Measurements from ENCODE around the gene GLB1L3. TPM values are rescaled to one million over a fixed set of nuclear protein-coding genes. Genes with fewer than 3 reads are reported as not detected.
A peak's percentile ranks its signal among the peaks of the same experiment; 100 is the strongest.

Gene GLB1L3
- total RNA-seq, 1 experiment from 2014 or later, result not detected

DNA sequence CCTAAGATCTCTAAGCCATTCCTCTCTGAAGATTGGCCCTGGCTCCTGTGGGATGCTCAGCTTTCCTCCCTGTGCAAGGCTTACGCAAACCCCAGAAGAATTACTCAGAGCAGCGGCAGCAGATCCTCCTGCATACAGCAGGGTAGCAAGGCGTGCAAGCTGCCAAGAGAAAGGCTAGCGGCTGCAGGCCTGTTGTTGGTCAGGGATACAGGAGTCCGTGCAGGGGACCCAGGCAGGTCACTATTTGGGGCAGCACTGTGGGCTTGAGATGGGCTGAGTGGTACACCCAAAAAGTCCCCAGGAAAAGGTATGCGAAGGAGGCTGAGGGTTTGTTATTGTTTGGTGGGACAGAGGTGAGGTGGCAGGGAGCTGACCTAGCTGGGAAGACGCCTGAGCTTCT lies 57.1 kb downstream of the GLB1L3 start:
- no peaks in the 10 kb centered on the region for H3K9me3 Mint-ChIP-seq (ENCODE audit: unreplicated experiment)

DNA sequence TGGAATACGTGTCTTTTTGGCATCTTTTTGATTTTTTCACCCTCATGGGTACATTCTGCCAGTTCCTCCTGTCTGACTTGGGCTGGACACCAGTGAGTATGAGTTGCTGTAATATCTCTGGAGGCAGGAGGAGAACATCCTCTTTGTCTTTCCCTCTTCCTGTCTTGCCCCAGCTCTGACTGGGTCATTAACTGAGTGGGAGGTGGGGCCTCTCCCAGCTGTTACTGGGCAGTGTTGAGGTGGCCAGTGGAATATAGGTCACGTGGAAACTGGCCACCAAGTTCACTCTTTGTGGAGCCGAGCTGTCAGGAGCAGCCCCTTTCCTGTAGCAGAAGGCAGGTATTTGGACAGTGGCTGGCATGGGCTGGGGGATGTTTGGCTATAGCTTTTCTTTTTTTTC lies 57.8 kb downstream of the GLB1L3 start:
- intact Hi-C loops (cut with micrococcal nuclease; ENCODE audit: unreplicated experiment), result loop anchor here (5.0 kb wide), 1 partner anchor 82 kb away; the partner anchor contains the start of genes ACAD8 and THYN1
- ChIA-PET CTCF (interaction anchor here (1.0 kb wide), 1 partner anchor 65 kb away, joined by 6 read pairs; no protein-coding TSS in a partner anchor), POLR2A (no interaction called here)
- no peaks in the 10 kb centered on the region for H3K27me3 ChIP-seq (replicated peaks; ENCODE audit: control insufficient read depth, insufficient read depth, low read length)
- Mint-ChIP-seq H3K27me3 (ENCODE audit: insufficient read depth, unreplicated experiment) (peaks cover 22% of the 10 kb centered on the region), H3K9me3 (ENCODE audit: unreplicated experiment) (no peaks in the 10 kb centered on the region), H3K36me3 (ENCODE audit: insufficient read depth, unreplicated experiment) (no peaks in the 10 kb centered on the region), H3K27ac (ENCODE audit: unreplicated experiment) (no peak overlapping the region), H3K4me1 (ENCODE audit: low read depth, unreplicated experiment) (peaks cover 30% of the 10 kb centered on the region), H3K4me3 (ENCODE audit: unreplicated experiment) (no peak overlapping the region)
- TF ChIP-seq, protein P1, sequence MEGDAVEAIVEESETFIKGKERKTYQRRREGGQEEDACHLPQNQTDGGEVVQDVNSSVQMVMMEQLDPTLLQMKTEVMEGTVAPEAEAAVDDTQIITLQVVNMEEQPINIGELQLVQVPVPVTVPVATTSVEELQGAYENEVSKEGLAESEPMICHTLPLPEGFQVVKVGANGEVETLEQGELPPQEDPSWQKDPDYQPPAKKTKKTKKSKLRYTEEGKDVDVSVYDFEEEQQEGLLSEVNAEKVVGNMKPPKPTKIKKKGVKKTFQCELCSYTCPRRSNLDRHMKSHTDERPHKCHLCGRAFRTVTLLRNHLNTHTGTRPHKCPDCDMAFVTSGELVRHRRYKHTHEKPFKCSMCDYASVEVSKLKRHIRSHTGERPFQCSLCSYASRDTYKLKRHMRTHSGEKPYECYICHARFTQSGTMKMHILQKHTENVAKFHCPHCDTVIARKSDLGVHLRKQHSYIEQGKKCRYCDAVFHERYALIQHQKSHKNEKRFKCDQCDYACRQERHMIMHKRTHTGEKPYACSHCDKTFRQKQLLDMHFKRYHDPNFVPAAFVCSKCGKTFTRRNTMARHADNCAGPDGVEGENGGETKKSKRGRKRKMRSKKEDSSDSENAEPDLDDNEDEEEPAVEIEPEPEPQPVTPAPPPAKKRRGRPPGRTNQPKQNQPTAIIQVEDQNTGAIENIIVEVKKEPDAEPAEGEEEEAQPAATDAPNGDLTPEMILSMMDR (IDR thresholded peaks at IDR 0.05; ENCODE audit: insufficient read depth in 1 of 2, low read depth in 1 of 2, low read length in 1 of 2, severe bottlenecking in 1 of 2, unreplicated experiment in 1 of 2), result no peak
- no peak for DNase-seq
- no peak overlapping the region for H3K4me3 ChIP-seq (ENCODE audit: low read depth, low read length)
- H3K9me3 ChIP-seq, result no peaks in the 10 kb centered on the region
- H3K4me1 ChIP-seq, result peaks cover 11% of the 10 kb centered on the region
- BruUV-seq (replicated peaks), result no TSS peak
- H3K36me3 ChIP-seq (ENCODE audit: control insufficient read depth, insufficient read depth, low read length), result no peaks in the 10 kb centered on the region

More for the DNA sequence above, 57.1 kb downstream of the GLB1L3 start:
- TF ChIP-seq, protein P1 (IDR thresholded peaks at IDR 0.05; ENCODE audit: insufficient read depth in 1 of 2, low read depth in 1 of 2, low read length in 1 of 2, severe bottlenecking in 1 of 2, unreplicated experiment in 1 of 2), result no peak
- Histone ChIP-seq H3K36me3 (ENCODE audit: control insufficient read depth, insufficient read depth, low read length) (no peaks in the 10 kb centered on the region), H3K9me3 (no peaks in the 10 kb centered on the region), H3K4me3 (ENCODE audit: low read depth, low read length) (no peak overlapping the region), H3K27me3 (replicated peaks; ENCODE audit: control insufficient read depth, insufficient read depth, low read length) (no peaks in the 10 kb centered on the region), H3K4me1 (peaks cover 11% of the 10 kb centered on the region)
- no peak overlapping the region for H3K27ac Mint-ChIP-seq (ENCODE audit: unreplicated experiment)
- H3K4me1 Mint-ChIP-seq (ENCODE audit: low read depth, unreplicated experiment), result peaks cover 30% of the 10 kb centered on the region
- ChIA-PET CTCF (interaction anchor here (1.0 to 1.7 kb wide), 2 partner anchors 48 to 64 kb away, joined by 5 to 6 read pairs; no protein-coding TSS in a partner anchor), POLR2A (no interaction called here)
- no peak for DNase-seq
- H3K36me3 Mint-ChIP-seq (ENCODE audit: insufficient read depth, unreplicated experiment), result no peaks in the 10 kb centered on the region
- BruUV-seq (replicated peaks), result no TSS peak
- intact Hi-C loops (cut with micrococcal nuclease; ENCODE audit: unreplicated experiment), result loop anchor here (5.0 kb wide), 1 partner anchor 81 kb away; the partner anchor contains the start of genes ACAD8 and THYN1
- peaks cover 22% of the 10 kb centered on the region for H3K27me3 Mint-ChIP-seq (ENCODE audit: insufficient read depth, unreplicated experiment)
- H3K4me3 Mint-ChIP-seq (ENCODE audit: unreplicated experiment), result peak overlapping the region; percentile 86

- ChIA-PET POLR2A (no interaction called here), CTCF (no interaction called here)
- TF ChIP-seq, protein P1 (IDR thresholded peaks at IDR 0.05; ENCODE audit: insufficient read depth in 1 of 2, low read depth in 1 of 2, low read length in 1 of 2, severe bottlenecking in 1 of 2, unreplicated experiment in 1 of 2), result no peak
- H3K27ac Mint-ChIP-seq (ENCODE audit: unreplicated experiment), result no peak overlapping the region
- Histone ChIP-seq H3K9me3 (no peaks in the 10 kb centered on the region), H3K4me1 (peaks cover 16% of the 10 kb centered on the region), H3K27me3 (replicated peaks; ENCODE audit: control insufficient read depth, insufficient read depth, low read length) (no peaks in the 10 kb centered on the region), H3K4me3 (ENCODE audit: low read depth, low read length) (no peak overlapping the region), H3K36me3 (ENCODE audit: control insufficient read depth, insufficient read depth, low read length) (no peaks in the 10 kb centered on the region)
- H3K4me1 Mint-ChIP-seq (ENCODE audit: low read depth, unreplicated experiment), result peaks cover 35% of the 10 kb centered on the region
- intact Hi-C loops (cut with micrococcal nuclease; ENCODE audit: unreplicated experiment), result loop anchor here (5.0 kb wide), 1 partner anchor 83 kb away; the partner anchor contains the start of genes ACAD8 and THYN1
- no peak overlapping the region for H3K4me3 Mint-ChIP-seq (ENCODE audit: unreplicated experiment)
- no peak for DNase-seq
- H3K27me3 Mint-ChIP-seq (ENCODE audit: insufficient read depth, unreplicated experiment), result peaks cover 22% of the 10 kb centered on the region
- no TSS peak for BruUV-seq (replicated peaks)
- H3K36me3 Mint-ChIP-seq (ENCODE audit: insufficient read depth, unreplicated experiment), result no peaks in the 10 kb centered on the region
- no peaks in the 10 kb centered on the region for H3K9me3 Mint-ChIP-seq (ENCODE audit: unreplicated experiment)
Observed at GRCh38 chr11:134334796-134335571, 58.8 kb downstream of the GLB1L3 start.

Data from Caco-2 (cell line).